Embryonic facial prominence (tissue), 1 donor: Measurements from ENCODE around the gene USO1.
"Not testable (repeated sequence)": the region's sequence is repeated elsewhere in the genome, so short reads cannot be mapped to it uniquely, and the experiment has no call there.

Source experiments
- DNase-seq: peaks from one replicate; pipeline ENCODE4 v3.0.0-alpha.2; 2016; ENCODE audit errors: extremely low spot score

The USO1 gene

GRCh38 chr4:75714704-75715103 is 9.7 kb upstream of the USO1 start:
- no peak for DNase-seq

- DNase-seq: peak; percentile 29
Measured at GRCh38 chr4:75715105-75715799, 9.1 kb upstream of the USO1 start.

GRCh38 chr4:75716054-75716453 is 8.3 kb upstream of the USO1 start:
- DNase-seq: not testable (repeated sequence)

GRCh38 chr4:75717408-75717807 is 7.0 kb upstream of the USO1 start:
- DNase-seq: no peak

GRCh38 chr4:75718529-75718928 is 5.8 kb upstream of the USO1 start:
- no peak for DNase-seq

- no peak for DNase-seq
Measured at GRCh38 chr4:75722417-75722816, 2.0 kb upstream of the USO1 start.

GRCh38 chr4:75723163-75724065 is 963 bp upstream of the USO1 start:
- no peak for DNase-seq

GRCh38 chr4:75724867-75725724 is 719 bp downstream of the USO1 start:
- DNase-seq: peak; percentile 32

GRCh38 chr4:75725942-75726538 is 1.7 kb downstream of the USO1 start:
- not testable (repeated sequence) for DNase-seq

GRCh38 chr4:75726577-75726976 is 2.2 kb downstream of the USO1 start:
- no peak for DNase-seq

- DNase-seq: no peak
Measured at GRCh38 chr4:75727073-75727472, 2.7 kb downstream of the USO1 start.

GRCh38 chr4:75729836-75730235 is 5.5 kb downstream of the USO1 start:
- no peak for DNase-seq

- no peak for DNase-seq
Measured at GRCh38 chr4:75733369-75733768, 9.0 kb downstream of the USO1 start.

- DNase-seq: no peak
Measured at GRCh38 chr4:75735525-75735924, 11.1 kb downstream of the USO1 start.

GRCh38 chr4:75736862-75737261 is 12.5 kb downstream of the USO1 start:
- no peak for DNase-seq

- DNase-seq: no peak
Measured at GRCh38 chr4:75737398-75737797, 13.0 kb downstream of the USO1 start.

GRCh38 chr4:75741027-75741426 is 16.6 kb downstream of the USO1 start:
- DNase-seq: no peak

GRCh38 chr4:75742451-75742850 is 18.1 kb downstream of the USO1 start:
- no peak for DNase-seq

GRCh38 chr4:75745161-75745560 is 20.8 kb downstream of the USO1 start:
- DNase-seq: no peak

GRCh38 chr4:75745721-75746199 is 21.4 kb downstream of the USO1 start:
- DNase-seq: no peak

- no peak for DNase-seq
Measured at GRCh38 chr4:75752637-75753036, 28.3 kb downstream of the USO1 start.

GRCh38 chr4:75769036-75769435 is 44.7 kb downstream of the USO1 start:
- no peak for DNase-seq
